ENCODE measurements around the gene ZNF507. TPM values are rescaled to one million over a fixed set of nuclear protein-coding genes. Genes with fewer than 3 reads are reported as not detected.

ZNF507 gene
- polyA plus RNA-seq, 3 donors, result 24.2 to 28.1 (median 27.7) TPM

DNA sequence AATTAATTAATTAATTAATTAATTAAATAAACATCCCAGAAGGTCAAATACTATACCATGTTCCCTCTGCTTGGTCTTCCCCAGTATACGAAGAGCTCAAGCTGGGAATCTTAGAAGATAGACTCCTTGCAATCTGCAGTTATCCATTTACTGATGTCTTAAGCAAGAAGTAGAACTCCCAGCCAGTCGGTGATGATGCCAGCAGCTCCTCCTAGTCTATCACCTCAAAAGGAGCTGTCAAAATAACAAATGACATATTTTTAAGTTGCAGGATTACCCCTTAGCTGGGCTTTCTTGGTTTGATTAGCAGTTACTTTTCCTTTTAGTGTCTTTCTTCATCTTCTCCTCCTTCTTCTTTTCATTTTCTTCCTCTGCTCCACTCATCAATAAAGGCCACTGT lies 6.0 kb upstream of the ZNF507 start:
- DNase-seq (ENCODE audit: low read depth in 3 of 3, low spot score in 2 of 3), result no peak

DNA sequence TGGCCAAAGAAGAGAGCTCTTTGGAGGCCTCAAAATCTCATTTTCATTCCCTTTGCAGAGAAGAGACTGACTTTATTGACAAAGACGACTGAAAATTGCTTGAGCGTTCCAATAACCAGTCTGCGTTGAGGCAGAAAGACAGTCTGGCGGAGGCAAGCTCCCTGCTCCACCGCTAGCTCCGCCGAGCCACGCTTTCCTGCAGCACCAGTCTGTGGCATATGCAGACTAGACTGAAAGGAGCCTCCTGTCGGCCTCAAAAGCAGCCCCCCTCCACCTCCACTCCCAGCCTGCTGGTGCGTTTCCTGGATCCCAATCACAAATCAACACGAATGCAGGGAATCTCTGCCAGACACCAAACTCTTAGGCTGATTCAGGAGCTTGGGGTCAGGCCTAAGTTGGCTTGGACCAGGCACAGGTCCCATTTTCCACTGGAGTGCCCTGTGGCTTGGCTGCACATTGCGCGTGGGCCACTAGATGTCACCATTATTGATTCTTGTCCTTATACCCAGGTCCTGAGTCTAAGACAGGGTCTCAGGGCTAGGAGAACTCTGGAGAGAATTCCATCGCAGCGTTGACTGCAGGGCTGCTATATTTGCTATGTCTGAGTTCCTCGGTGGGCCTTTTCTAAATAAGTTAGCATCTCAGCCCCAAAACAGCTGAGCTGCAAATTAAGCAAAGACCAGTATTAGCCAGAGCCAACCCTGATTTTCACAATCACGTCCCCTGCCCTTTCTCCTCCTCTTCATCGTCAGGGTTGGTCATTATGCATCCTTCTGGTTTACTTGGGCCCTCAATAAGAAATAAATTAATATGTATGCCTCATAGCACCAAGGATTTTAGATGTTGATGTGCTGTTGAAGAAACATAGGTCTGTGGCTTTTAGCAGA lies 5.2 kb upstream of the ZNF507 start:
- DNase-seq (ENCODE audit: low read depth in 3 of 3, low spot score in 2 of 3), result no peak

DNA sequence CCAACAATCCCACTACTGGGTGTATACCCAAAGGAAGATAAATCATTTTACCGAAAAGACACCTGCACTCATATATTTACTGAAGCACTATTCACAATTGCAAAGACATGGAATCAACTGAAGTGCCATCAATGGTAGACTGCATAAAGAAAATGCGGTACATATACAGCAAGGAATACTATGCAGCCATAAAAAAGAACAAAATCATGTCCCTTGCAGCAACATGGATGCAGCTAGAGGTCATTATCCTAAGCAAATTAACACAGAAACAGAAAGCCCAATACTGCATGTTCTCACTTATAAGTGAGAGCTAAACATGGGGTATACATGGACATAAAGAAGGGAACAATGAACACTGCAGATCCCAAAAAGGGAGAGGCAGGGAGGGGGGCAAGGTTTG lies 2.7 kb upstream of the ZNF507 start:
- no peak for DNase-seq (ENCODE audit: low read depth in 3 of 3, low spot score in 2 of 3)

DNA sequence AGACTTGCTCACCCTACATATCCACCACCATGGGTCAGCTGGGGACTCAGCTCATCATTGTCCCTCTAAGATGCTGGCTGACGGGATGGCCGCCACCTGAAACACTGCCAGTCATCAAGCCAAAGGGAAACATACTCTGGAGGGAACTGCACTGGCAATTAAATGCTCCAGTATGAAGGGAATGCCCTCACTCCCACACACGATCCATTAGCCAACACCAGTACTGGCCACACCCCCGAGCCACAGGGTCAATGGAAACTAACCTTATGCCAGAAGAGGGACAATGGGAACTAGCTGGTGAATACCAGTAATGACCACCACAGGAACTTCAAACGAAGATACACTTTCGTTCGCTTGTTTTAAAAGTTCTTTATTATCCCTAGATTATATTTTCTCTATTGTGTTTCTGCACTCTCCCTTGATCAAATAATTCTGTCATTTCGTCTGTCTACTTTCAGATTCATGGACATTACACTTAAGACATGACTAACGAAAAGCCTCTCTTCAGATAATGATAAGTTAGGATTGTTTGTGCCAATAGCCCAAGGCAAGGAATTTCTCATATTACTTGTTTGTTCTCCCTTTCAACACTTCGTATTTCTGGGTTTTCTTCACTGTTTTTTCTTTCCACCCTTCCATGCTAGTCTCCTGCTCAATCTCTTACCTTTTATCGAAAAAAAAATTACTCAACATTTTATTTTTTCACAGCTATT lies 1.7 kb upstream of the ZNF507 start:
- no peak for DNase-seq (ENCODE audit: low read depth in 3 of 3, low spot score in 2 of 3)

DNA sequence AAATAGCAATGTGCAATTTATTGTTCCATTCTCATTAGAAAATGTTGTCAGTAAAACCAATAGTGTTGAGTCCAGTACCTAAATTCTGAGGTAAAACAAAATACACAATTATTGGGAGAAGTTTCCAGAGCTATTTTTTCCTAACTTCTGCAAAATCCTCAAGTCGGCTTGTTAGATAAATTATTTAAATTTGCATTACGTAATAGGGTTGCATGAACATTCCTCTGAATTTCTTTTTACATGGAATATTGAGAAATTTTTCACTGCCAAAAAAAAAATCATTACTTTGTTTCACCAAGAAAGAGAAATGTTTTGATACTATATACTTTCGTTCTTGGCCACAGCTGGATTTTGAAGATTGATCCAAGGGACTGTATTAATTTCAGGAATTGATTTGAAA lies 1.5 kb downstream of the ZNF507 start:
- DNase-seq (ENCODE audit: low read depth in 3 of 3, low spot score in 2 of 3), result no peak

DNA sequence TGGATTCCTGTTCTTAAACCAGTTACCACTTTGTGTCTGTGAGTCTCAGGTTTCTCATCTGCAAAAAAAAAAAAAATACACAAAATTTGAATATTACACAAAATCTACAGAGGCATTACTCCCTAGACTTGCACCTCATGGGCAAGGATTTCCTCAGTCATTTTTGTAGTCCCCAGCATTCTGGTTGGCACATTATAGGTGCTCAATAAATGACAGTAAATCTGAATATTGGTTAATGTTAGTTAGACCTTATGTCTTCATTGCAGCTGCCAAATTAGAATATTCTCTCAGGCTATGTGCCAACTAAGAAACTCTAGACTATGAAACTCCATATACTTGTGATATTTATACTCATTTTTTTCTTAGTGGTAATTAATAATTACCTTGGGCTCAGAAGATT lies 2.2 kb downstream of the ZNF507 start:
- DNase-seq (ENCODE audit: low read depth in 3 of 3, low spot score in 2 of 3), result no peak

DNA sequence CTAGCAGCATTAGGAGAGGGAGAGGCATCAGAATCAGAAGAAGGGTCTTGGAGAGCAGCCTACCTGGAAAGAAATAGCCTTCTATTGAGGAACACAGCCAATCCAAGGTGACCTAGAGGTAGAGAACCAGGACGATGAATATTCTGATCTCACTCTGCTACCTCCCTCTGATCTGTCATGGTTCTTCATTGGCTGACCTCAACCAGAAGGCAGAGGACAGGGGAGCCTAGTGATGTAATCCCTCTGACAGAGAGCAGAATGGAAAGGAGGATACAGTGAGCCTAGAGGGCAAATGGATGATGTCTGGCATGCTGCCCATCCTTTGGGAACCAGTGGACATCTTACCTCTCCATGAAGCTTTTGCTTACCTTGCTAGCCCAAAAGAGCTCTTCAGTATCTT lies 3.6 kb downstream of the ZNF507 start:
- no peak for DNase-seq (ENCODE audit: low read depth in 3 of 3, low spot score in 2 of 3)

DNA sequence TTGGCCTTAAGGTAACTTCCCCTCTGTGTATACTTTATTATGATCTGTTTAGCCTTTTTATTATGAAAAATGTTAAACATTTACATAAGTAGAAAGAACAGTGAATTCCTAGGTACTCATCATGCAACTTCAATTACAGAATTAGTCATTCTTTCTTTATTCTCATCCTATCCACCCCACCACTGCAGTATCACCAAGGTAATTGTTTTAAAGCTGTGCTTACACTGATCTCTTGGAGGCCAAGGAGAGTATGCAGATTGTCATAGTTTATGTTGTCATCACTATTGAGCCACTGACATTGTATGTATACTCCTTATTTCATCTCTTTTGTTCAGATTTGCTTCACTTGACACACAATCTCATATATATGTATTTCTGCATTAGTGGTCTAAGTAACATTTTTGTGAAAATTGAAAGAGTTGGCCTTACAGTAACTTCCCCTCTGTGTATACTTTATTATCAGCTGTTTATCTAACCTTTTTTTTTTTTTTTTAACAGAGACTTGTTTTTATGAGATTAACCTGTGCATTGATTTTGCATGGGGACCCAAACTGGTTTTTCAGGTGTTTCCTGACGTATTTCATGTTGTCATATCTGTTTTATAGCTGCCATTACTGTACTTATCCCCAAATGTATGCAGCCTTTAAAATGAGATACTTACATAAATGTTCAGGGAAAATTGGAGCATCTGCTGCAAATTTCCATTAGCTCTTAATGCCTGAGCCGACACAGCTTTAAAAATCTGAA lies 4.5 kb downstream of the ZNF507 start:
- DNase-seq (ENCODE audit: low read depth in 3 of 3, low spot score in 2 of 3), result no peak

DNA sequence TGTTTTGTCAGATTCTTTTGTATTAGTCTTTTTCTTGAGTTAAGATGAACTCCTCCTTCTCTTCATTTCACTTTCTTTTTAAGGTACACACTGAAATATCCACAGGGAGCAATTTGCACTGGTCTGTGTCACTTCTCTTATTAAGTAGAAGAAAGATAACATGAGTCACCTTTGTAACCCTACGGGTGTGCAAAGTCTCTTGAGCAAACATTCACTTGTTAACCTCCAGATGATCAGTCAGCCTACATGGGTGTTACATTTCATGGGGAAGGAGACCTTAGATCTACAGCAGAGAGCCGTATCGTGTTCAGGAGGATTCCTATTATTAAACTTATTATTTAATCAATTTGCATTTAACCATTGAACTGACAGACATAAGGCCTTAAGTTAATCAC lies 5.1 kb downstream of the ZNF507 start:
- DNase-seq (ENCODE audit: low read depth in 3 of 3, low spot score in 2 of 3), result no peak

DNA sequence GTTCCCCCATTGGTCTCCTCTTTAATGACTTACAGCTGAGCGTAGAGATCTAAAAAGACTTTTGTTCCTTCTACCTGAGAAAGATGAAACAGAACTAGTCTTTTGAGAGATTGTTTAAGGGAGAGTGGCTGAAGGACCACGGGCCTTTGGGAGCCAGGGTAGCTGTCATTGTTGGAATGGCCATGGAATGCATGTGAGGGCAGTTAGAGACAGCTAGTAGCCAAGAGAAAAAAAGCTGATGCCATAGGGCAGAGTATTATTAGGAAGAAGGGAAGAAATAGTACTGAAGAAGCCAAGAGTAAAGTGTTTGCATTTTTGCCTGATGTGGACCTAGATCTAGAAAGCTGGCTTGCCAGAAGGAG lies 5.6 kb downstream of the ZNF507 start:
- DNase-seq (ENCODE audit: low read depth in 3 of 3, low spot score in 2 of 3), result no peak

DNA sequence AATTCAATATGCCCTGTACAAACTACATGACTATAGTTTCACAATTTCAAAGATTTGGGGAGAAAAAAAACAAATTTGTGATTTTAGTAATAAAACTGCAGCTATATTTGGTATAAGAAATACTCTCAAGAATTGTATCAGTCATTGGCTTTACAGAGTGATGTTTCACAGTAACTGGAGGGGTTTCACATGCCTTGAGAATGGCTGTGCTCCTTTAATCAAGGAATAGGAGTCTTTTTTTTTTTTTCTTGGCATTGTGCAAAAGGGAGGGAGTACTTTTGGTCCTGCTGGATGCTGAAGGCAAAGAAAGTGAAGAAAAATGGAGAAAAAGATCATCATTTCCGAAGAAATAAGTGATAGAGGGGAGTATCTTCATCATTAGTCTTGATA lies 6.8 kb downstream of the ZNF507 start:
- no peak for DNase-seq (ENCODE audit: low read depth in 3 of 3, low spot score in 2 of 3)

DNA sequence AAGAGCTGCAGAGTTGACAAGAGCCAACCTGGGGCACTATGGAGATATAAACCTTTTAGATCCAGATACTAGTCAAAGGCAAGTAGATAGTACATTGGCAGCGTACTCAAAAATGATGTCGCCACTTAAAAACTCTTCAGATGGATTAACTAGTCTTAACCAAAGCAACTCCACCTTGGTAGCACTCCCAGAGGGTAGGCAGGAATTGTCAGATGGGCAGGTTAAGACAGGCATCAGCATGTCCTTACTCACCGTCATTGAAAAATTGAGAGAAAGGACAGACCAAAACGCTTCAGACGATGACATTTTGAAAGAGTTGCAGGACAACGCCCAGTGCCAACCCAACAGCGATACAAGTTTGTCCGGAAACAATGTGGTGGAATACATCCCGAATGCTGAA lies 8.9 kb downstream of the ZNF507 start:
- no peak for DNase-seq (ENCODE audit: low read depth in 3 of 3, low spot score in 2 of 3)

DNA sequence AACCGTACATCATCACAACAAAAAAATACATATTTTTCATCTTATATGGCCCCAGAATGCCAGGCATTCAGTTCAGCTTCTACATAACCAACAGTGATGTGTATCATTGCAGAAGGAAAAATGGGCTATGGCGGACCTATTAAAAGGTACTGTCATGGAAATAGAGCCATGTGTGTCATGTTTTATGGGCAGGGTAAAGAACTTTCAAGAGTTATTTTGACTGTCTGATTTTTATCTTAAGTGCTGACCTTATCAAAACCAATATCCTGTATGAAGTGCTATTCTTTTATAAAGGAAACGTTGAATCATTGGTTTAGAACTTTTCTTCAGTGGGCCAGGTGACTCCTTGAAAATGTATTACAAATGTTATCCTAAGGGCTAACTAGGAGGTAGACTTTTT lies 9.9 kb downstream of the ZNF507 start:
- no peak for DNase-seq (ENCODE audit: low read depth in 3 of 3, low spot score in 2 of 3)

DNA sequence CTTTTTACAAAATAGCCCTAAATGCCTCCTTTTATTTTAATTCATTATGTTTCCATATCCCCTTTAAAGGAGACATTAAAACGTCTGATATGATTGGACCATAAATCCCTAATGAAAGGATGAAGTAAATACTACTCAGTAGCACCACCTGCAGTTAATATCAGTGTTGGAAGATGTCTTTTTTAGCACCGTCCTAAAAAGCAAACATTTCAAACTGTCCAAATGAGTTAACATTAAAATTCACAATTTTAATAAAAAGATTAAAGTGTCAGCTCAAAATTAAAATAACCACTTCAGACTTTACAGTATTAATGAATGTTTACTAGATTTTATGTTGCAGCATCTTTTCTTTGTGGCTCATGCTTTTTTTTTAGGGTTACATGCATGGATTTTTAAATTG lies 12.3 kb downstream of the ZNF507 start:
- DNase-seq (ENCODE audit: low read depth in 3 of 3, low spot score in 2 of 3), result no peak

DNA sequence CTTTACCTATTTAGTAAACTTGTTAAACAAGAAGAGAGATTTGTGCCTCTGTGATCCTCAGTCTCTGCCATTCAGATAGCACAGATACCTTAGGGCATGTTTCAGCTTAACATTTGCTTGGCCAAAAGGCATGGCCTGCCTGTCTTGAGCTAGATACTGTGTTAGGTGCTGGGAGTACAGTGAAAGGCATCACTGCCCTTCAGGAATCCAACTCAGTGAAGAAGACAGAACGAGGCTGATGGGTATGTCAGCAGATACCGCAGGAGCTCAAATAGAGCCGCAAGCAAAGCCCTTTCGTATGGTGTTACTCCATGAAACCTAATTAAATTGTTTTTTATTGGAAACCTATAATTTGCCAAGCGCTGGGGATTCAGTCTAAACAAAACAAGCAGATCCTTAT lies 12.9 kb downstream of the ZNF507 start:
- no peak for DNase-seq (ENCODE audit: low read depth in 3 of 3, low spot score in 2 of 3)

DNA sequence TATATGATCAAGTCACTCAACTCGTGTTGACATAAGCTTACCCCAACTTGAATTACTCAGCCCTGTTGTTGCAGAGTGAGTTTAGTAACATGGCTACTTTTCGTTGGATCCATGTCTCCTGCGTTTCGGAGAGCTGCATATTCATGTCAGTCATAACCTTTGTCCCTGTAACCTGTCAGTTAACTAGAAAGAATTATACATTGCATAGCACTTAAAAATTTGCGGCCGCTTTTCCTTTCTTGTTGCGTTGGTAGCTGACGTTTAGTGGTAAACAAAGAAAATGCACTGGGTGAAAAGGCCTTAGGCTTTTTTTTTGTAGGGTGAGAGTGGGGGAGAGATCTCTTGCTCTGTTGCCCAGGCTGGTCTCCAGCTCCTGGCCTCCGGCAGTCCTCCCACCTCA lies 14.2 kb downstream of the ZNF507 start:
- no peak for DNase-seq (ENCODE audit: low read depth in 3 of 3, low spot score in 2 of 3)

DNA sequence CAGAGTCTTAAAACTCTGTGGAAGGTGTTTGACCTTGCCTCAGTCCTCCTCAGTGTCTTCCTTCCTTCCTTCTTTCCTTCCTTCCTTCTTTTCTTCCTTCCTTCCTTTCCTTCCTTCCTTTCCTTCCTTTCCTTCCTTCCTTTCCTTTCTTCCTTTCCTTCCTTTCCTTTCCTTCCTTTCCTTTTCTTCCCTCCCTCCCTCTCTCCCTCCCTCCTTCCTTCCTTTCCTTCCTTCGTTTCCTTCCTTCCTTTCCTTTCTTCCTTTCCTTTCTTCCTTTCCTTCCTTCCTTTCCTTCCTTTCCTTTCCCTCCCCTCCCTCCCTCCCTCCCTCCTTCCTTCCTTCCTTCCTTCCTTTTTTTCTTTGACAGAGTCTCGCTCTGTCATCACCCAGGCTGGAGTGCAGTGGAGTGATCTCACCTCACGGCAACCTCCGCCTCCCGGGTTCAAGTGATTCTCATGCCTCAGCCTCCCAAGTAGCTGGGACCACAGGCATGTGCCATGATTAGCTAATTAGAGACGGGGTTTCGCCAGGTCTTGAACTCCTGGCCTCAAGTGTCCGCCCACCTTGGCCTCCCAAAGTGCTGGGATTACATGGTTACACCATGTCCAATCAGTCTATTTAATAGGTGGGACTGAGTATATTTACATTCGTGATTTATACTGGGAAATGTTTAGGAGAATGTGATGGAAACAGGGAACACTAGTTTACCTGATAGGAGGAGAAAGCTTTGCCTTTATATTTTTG lies 16.3 kb downstream of the ZNF507 start:
- DNase-seq (ENCODE audit: low read depth in 3 of 3, low spot score in 2 of 3), result no peak

DNA sequence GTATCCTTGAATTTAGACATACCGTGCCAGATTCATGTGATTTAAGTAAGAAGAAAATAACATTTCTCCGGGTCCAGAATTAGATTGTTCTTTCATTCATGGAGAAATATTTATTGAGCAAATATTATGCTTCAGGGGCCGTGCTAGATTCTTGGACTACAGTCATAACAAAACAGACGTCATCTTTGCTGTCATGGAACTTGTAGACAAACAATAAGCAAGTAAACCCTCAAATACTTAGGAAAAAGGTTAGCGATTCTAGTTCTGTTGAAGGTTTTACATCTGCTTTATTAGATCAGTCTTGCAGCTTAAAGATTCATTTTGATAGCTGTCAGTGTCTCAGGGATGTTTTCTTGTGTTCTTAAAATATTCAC lies 16.9 kb downstream of the ZNF507 start:
- no peak for DNase-seq (ENCODE audit: low read depth in 3 of 3, low spot score in 2 of 3)

DNA sequence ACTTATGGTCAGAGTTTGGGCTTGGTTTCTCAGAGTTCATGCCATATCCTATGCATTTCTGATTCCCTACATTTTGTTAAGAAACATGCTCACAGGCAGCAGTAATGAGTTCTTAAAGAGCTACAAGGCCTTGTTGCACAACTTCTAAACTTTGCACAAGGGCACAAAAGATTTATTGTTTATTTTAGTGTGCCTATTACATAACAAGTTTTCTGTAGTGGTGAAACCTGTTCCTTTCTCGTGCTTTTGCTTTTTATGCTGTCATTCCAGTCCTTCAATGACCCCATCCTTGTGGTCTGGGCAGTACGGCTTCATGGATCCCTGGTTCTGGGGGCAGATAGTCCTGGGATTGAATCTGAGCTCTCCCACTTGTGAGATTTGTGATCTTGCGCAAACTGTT lies 17.8 kb downstream of the ZNF507 start:
- no peak for DNase-seq (ENCODE audit: low read depth in 3 of 3, low spot score in 2 of 3)

DNA sequence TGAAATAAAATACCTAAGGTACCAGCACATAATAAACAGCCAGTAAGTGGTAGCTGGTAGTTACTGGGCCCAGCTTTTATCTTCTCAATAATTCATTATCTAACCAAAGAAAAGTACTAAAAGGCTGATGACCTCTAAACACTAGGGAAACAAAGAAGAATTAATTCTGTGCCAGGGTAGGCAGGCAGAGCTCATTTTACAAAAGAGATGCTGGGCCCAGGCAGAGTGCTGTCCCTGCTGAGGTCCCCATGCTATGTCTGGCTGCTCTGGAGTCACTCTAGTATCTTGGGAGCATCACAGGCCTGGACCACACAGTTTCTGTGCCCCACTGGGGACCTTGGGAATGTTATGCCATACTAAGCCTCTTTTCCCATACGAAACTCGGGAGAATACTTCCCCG lies 18.2 kb downstream of the ZNF507 start:
- DNase-seq (ENCODE audit: low read depth in 3 of 3, low spot score in 2 of 3), result no peak

DNA sequence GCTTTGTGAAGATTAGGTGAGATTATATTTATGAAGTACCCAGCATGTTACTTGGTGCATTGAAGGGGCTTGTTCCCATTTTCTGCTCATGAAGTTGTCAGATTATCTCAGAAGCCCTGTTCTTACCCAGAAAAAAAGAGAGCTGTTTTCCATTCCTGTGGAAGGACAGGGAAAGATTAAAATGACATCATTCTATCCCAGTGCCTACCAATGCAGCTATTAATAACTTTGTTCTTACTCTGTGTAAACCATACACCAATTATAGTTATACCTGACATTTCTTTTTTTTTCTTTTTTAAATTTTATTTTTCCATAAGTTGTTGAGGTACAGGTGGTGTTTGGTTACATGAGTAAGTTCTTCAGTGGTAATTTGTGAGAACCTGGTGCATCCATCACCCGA lies 18.6 kb downstream of the ZNF507 start:
- no peak for DNase-seq (ENCODE audit: low read depth in 3 of 3, low spot score in 2 of 3)

Data from right renal cortex interstitium (tissue), 3 donors.